GM19043 (cell line): ENCODE data around the gene HACD2.

Experiments
- ATAC-seq: cut with Tn5 transposase; IDR thresholded peaks from one replicate; pipeline ENCODE4 v1.9.1; 2021; ENCODE audit warnings: low read depth; ENCODE audit not compliant: unreplicated experiment

HACD2 gene

GRCh38 chr3:123449997-123450604 lies 134.8 kb downstream of the HACD2 start:
- ATAC-seq = no peak

DNA sequence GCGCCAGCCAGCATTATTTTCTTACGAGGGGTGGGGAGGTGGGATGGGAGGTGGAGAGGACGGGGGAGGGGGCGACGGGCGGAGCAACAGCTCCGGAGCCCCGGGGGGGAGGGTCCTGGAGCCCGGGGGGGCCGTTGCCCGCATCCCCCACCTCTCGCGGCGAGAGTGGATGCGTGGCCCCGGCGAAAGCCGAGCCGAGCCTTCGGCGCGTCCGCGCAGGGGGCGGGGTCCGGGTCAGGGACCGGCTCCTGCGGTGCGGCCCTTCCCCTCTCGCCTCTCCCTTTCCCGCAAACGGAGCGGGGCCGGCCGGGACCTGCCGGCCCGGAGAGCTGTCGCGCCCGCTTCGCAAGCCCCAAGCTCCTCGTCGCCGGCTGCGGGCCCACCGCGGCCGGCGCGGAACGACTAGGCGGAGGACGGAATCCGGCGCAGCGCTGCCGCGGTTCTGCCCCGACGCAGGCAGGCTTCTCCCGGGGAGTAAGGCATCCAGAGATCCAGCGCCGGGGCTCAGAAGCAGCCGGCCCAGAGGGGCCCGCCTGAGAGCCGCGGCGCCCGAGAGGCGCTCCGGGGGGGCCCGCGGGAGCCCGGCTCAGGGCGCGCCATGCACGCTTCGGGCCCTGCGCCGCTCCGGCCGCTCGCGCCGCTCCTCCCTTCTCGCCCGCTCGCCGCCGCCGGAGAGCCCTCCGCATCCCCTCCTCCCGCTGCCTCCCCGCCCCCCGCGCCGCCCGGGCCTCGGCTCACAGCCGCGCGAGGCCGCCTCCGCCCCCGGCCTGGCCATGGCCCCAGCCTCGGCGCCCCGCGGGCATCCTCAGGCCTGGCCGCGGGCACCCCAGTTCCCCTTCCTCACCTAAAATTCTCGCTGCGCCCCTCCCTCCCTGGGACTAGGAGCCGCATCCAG lies 135.5 kb downstream of the HACD2 start:
- no peak for ATAC-seq

GRCh38 chr3:123448536-123449101 lies 136.2 kb downstream of the HACD2 start, which contains the start of gene ADCY5:
ADCY5 (minus strand) TSS chr3:123449090; CDS start chr3:123448545, 545 bp downstream.
- no peak for ATAC-seq

GRCh38 chr3:123447749-123448517 lies 136.9 kb downstream of the HACD2 start:
- no peak for ATAC-seq

GRCh38 chr3:123447416-123447748 lies 137.5 kb downstream of the HACD2 start:
- ATAC-seq = no peak

DNA sequence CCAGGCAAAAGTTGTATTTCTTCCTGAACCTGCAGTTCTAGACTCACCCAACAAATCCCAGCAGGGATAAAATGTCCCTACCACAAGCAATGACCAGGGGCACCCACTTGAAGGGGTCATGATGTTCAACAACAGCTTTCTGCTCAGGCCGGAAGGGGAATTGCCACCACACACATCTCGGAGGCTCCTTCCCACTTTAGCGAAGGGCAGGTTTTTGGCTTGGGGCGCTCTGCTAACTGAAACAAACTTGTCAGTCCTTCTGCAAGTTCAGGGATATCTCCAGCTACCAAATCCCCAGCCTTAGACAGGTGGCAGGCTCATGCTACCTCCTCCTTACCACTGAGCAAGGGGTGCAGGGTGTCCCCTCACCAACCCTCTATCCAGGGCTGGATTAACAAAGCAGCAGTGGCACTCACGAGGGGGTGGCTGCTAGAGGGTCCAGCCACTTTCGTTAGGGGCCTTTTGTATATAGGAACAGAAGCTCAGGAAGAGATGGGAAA lies 138.2 kb downstream of the HACD2 start:
- no peak for ATAC-seq

- ATAC-seq = no peak
Measured at GRCh38 chr3:123446210-123446609, 138.6 kb downstream of the HACD2 start.

- ATAC-seq = no peak
Measured at GRCh38 chr3:123445702-123446101, 139.2 kb downstream of the HACD2 start.

DNA sequence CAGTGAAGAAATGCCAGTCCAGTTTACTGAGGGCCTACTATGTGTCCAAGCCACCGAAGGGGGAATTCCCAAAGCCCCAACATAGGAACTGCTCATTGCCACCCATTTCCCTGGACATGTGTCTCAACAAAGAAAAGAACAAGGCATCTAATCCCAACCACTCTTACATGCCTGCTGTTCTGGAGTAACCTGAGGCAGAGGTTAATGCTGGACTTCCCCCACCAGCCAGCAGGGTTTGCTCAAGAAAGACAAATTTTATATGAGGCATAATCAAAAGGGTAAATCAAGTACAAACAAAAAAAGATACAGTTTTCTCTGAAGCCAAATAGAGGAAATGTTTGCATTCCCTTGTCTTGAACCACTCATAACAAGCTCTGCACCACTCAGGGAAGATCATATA lies 140.1 kb downstream of the HACD2 start:
- no peak for ATAC-seq

DNA sequence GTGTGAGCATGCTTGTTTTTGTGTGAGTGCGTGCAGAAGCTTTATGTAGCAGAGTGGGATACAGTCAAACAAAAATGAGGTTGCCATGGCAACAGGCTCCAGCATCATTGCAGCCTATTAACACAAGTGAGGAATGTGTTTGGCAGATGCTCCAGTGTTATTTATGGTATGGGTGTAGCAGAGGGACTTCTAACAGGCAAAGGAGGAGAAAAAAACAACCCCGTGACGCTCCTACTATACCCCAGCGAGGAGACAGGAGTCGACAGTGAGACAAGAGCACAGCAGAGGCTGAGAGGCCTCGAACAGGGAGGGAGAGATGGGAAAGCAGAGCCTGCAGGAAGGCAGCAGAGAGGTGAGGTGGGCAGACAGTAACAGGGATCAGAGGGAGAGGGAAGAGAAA lies 140.8 kb downstream of the HACD2 start:
- no peak for ATAC-seq

DNA sequence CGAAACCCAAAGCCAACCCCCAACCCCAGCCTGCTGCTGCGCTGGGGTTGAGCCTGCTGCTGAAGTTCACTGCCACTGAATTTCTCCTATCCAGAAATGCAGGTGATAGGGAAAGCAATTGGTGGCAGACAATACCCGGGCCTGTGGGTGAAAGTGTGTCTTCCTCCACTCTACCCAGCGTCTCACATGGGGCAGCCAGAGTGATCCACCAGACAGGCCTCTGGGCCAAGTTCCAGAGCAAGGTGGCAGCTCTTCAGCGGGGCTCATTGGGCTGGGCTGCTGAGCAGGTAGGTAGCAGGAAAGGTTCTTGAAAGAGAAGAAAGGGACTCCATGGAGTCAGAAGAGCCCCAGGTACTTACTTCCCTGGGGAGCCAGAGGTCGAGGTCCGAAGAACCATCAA lies 141.9 kb downstream of the HACD2 start:
- ATAC-seq = no peak

- ATAC-seq = no peak
Measured at GRCh38 chr3:123442125-123442524, 142.7 kb downstream of the HACD2 start.
